Stimulated activated CD4-positive, alpha-beta T cell treated with anti-CD3 and anti-CD28 coated beads, Interleukin-2, amount 100 ng/mL, for 48 hours (primary cell): ENCODE measurements around the gene DIDO1.

Experiments
- DNase-seq, 2 donors: peaks; one replicate each; pipeline ENCODE4 v3.0.0-alpha.2; 2020

DIDO1 gene

GRCh38 chr20:62889871-62890270, 36.4 kb downstream of the DIDO1 start:
- DNase-seq, result no peak

GRCh38 chr20:62889411-62889810, 36.9 kb downstream of the DIDO1 start:
- DNase-seq, result no peak

GRCh38 chr20:62888910-62889309, 37.4 kb downstream of the DIDO1 start:
- DNase-seq, result no peak

DNA sequence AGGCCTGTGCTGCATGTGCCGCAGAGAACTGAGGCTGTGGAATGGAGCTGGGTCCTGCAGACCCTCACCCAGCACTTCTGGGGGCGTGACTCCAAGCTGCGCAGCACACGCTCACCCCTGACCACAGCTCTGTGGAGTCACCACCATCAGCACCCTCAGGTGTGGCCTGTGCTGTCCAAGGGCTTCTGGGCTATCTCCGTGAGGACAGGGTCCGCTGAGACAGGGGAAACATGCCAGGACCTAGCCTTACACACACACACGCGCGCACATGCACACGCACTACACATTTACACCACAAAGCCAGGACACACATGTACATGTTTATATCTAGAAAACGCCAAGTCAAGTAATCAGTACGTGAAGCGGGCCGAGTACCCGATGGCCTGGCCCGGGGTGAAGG, 37.9 kb downstream of the DIDO1 start:
- no peak for DNase-seq

DNA sequence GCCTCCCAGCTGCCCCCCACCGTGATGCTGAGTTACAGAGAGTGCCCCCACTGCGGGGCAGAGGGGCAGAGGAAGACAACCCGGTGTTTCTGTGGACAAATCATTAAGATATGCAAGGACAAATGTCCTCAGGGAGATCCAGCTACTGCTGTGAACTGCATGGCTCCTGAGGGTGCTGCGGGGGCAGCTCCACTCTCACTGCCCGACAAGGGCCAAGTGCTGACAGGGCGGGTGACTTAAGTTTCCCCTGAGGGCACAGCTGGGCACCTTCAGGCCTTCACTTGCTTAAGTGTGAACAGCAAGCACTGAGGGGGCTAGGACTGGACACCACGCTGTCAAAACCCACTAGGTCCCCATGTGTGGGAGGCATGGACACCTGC, 38.5 kb downstream of the DIDO1 start:
- DNase-seq, result no peak

DNA sequence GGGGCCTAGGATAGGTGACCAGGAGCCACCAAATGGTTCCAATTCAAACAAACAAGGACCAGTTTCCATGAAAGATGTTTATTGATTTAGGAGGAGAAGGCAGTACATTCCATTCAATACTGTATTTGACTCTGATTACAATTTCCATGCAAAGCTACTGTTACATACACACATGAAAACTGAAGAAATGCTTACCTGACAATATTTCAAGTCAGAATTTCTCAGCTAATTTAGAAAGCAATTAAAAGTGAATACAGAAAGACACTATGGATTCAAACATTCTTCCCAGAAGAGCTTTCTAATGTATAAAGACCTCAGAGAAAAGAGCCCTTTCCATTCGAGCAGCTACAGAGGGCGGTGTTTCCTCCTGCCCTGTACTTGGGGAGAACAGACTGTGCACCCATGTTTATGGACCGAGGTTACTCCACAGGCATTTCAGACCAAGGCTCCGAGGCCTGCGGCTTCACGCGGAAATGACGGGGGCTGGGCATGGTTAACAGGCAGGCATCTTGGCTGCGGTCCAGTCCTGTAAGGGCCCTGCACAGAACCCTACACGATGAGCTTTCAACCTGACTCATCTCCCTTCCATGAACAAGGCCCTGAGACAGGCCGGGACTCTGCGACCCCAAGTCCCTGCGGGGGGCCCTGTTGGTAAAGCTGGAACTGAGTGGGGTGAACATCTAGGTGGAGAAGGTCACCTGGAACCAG, 39.0 kb downstream of the DIDO1 start:
- DNase-seq, result no peak

DNA sequence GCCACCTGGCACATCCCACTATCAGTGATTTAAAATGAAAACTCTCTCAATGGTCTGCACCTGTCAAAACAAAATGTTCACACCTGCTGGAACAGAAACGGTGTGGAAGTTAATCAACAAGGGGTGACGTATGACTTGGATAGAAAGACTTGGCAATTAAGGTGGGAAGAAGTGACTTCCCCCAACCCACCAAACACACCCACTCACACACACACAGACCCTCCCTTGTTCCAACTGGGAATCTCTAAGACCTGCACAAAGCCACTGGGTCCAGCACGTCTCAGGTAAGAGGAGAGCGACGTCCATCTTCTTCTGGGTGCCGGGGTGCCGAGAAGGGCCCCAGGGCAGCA, 39.6 kb downstream of the DIDO1 start:
- DNase-seq, result no peak

DNA sequence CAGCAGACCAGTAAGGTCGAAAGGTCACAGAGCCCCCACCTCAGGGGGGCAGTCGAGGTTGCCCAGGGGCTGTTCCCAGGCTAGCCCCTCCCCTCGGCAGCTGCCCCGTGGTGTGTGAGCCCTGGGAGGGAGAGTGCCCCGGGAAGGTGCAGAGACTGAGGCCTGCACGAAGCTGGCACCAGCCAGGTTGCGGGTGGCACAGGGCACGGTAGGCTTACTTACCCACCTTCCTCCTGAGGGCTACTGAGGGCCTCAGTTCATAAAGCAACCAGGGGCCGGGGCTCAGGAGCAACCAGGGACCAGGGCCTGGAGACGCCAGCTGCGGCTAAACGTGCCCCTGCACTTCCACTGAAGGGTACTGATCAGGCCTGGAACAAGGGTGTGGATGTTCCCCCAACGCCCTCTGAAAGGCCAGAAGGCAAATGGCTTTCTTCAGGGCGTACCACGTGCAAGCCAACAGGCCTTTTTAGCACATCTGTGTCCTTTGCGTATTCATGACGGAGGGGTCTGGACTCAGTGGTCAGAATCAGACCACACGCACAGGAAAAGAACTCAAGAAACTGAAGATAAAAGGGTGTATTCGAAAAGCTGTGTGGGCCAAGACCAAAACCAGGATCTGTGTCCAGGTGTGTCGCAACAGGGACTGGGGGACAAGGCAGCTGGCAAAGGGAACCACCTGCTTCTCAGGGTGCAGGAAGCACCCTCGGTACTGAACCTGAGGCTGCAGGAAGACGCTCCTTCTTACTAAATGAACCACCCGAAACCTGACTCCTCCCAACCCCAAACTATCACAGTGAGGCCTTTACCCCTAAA, 40.2 kb downstream of the DIDO1 start:
- no peak for DNase-seq

- DNase-seq, result no peak
Observed at GRCh38 chr20:62885046-62885895, 41.0 kb downstream of the DIDO1 start.

DNA sequence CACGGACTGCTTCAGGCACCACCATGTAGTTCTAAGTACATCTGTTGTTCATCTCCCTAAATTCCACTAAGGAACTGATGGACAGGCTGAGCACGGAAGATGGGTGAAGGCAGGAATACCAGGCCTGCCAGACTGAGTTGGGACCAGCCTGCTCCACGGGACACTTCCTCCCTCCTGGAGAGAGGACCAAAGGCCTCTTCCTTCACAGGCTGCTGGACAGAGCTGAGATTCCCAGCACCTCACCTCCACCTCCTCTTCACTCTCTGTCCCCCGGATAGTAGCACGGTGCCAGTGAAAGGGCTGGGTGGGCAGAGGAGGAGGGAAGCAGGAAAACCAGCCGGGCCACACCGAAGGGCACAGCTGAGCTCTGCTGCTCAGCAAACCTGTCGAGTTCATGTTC, 41.7 kb downstream of the DIDO1 start:
- no peak for DNase-seq

- DNase-seq, result no peak
Observed at GRCh38 chr20:62882426-62882825, 43.9 kb downstream of the DIDO1 start.

DNA sequence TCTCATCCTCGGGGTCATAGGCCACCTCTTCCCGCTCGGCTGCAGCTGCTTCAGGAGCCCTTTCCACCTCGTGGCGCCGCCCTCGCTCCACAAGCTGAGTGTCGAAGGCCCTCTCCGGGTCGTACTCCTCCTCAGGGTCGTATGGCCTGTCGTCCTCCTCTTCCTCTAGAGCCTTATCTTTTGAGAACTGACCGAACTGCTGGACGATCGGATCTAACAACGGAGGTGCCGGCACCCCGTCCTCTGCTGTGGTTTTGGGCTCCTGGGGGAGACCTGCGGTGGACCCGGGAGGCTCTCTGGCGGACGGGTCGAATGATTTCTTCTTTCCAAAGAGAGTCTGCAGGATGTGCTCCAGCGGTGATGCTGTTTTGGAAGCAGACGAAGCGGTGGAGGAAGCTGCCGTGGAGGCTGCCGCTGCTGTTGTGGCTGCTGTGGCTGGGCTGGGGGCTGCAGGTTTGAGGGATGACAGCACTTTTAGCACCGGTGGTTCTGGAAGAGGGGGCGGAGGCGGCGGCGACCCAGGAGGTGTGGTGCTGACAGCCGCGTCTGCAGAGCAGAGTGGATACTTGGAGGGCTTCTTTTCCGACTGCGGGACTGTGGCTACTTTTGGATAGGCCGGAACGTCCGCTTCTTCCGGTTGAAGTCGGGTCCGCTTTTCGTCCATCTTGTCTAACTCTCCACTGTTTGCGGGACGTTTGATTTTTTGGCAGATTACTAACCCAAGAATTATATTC, 44.5 kb downstream of the DIDO1 start:
- DNase-seq, result no peak

GRCh38 chr20:62880935-62881661, 45.2 kb downstream of the DIDO1 start:
- DNase-seq, result no peak

- no peak for DNase-seq
Observed at GRCh38 chr20:62880147-62880934, 46.0 kb downstream of the DIDO1 start.

DNA sequence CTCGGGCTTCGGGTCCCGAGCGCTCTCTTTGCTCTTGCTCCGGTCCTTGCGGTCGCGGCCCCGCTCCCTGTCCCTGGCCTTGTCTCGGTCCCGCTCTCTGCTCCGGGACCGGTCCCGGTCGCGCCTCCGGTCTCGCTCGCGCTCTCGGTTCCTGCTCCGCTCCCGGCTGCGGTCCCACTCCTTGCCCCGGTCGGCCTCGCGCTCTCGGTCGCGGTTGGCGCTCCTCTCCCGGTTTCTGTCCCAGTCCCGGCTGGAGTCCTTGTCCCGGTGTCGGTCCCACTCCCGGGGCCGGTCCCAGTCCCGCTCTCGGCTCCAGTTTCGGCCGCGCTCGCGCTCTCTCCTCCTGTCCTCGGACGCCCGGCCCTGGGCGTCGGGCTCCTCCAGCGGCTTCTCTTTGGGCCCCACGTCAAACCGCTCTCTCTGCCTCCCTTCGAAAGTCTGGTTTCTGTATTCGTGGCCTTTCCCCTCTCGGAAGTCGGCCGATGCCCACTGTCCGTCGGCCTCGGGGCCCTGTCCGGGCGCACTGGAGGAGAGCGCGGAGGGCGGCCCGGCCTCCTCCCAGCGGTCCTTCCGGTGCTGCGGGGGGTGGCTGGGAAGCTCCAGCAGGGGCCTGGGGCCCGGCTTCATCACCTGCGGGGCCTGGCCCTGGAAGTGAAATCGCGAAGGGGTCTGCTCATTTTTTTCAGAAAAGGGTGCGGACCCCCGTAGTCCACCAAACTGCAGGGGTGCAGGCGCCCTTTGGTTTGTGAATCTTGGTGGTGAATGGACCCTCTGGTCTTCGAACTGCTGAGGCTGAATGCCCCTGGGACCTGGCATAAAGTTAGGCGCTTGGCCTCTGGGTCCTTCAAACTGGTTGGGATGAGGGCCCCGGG, 46.8 kb downstream of the DIDO1 start:
- DNase-seq, result no peak

- DNase-seq, result no peak
Observed at GRCh38 chr20:62878244-62879038, 47.9 kb downstream of the DIDO1 start.

GRCh38 chr20:62876902-62877816, 49.1 kb downstream of the DIDO1 start:
- no peak for DNase-seq

- no peak for DNase-seq
Observed at GRCh38 chr20:62876501-62876901, 49.8 kb downstream of the DIDO1 start.
